ENCODE data around the gene STXBP1.

STXBP1 gene

DNA sequence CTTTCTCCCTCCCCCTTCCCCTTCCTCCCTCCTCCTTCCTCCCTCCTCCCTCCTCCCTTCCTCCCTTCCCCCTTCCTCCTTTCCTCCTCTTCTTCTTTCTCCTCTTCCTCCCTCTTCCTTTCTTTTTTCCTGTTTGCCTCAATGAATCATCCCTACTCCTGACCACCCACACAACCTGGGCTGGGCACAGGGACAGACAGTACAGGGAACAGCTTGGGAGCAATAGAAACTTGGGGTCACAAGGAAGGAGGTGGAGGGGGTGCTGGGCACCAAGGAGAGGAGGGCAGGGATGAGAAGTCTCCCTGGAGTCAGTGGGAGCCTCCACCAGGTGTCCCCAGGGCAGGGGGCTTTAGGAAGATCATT is 108.8 kb downstream of the STXBP1 start (continued):
- TF ChIP-seq, protein P1, sequence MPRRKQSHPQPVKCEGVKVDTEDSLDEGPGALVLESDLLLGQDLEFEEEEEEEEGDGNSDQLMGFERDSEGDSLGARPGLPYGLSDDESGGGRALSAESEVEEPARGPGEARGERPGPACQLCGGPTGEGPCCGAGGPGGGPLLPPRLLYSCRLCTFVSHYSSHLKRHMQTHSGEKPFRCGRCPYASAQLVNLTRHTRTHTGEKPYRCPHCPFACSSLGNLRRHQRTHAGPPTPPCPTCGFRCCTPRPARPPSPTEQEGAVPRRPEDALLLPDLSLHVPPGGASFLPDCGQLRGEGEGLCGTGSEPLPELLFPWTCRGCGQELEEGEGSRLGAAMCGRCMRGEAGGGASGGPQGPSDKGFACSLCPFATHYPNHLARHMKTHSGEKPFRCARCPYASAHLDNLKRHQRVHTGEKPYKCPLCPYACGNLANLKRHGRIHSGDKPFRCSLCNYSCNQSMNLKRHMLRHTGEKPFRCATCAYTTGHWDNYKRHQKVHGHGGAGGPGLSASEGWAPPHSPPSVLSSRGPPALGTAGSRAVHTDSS (tag by site-specific recombination; IDR thresholded peaks at IDR 0.05) = peak; percentile 56; the same call in 1 of the 2 replicates
- no peak for TF ChIP-seq ZNF560 (tag by site-specific recombination; IDR thresholded peaks at IDR 0.05; ENCODE audit: borderline replicate concordance)
- TF ChIP-seq ZNF629 (tag by site-specific recombination; IDR thresholded peaks at IDR 0.05) = no peak
- TF ChIP-seq ZNF585B (tag by site-specific recombination; IDR thresholded peaks at IDR 0.05) = no peak

DNA sequence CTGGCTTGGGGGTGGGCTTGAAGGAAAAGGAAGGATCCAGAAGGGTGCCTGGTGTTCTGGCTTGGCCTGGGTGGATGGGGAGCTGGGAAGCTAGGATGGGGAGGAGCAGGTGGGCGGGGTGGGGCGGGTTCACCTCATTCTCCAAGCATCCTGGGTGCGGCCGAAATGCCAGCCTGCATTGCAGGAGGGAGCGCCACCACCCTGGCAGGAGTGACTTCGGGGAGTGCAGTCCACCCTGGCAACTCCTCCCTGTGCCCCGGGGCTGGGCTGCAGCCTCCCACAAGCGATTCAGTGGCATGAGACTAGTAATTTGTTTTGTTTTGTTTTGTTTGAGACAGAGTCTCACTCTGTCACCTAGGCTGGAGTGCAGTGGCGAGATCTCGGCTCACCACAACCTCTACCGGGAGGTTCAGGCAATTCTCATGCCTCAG is 109.3 kb downstream of the STXBP1 start:
- TF ChIP-seq SP7 (tag by site-specific recombination; IDR thresholded peaks at IDR 0.05) (peak; percentile 39; the same call in 1 of the 2 replicates), KLF1 (tag by site-specific recombination; IDR thresholded peaks at IDR 0.05) (peak; percentile 87)
- TF ChIP-seq, protein P2, sequence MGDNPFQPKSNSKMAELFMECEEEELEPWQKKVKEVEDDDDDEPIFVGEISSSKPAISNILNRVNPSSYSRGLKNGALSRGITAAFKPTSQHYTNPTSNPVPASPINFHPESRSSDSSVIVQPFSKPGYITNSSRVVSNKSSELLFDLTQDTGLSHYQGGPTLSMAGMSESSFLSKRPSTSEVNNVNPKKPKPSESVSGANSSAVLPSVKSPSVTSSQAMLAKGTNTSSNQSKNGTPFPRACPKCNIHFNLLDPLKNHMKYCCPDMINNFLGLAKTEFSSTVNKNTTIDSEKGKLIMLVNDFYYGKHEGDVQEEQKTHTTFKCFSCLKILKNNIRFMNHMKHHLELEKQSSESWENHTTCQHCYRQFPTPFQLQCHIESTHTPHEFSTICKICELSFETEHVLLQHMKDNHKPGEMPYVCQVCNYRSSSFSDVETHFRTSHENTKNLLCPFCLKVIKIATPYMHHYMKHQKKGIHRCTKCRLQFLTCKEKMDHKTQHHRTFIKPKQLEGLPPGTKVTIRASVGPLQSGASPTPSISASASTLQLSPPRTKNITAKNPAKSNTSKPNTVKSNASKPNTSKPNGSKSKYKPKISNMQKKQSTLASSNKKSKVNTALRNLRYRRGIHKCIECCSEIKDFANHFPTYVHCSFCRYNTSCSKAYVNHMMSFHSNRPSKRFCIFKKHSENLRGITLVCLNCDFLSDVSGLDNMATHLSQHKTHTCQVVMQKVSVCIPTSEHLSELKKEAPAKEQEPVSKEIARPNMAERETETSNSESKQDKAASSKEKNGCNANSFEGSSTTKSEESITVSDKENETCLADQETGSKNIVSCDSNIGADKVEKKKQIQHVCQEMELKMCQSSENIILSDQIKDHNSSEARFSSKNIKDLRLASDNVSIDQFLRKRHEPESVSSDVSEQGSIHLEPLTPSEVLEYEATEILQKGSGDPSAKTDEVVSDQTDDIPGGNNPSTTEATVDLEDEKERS (tag by site-specific recombination; IDR thresholded peaks at IDR 0.05) = no peak
- H3K4me3 ChIP-seq (ENCODE audit: low read depth, low read length) = no peak overlapping the region
- no peak overlapping the region for H3K27ac ChIP-seq (ENCODE audit: extremely low read depth, low read depth, low read length)
- H3K9me3 ChIP-seq (ENCODE audit: control insufficient read depth, insufficient read depth, low read depth, low read length) = no peaks in the 10 kb centered on the region
- no peaks in the 10 kb centered on the region for H3K4me1 ChIP-seq (ENCODE audit: control insufficient read depth, insufficient read depth, low read length)
- no peaks in the 10 kb centered on the region for H3K36me3 ChIP-seq (ENCODE audit: control insufficient read depth in 2 of 2, insufficient read depth in 1 of 2, low read length in 2 of 2)
- CTCF ChIA-PET = interaction anchor here (1.1 to 1.3 kb wide), 3 partner anchors 12 to 105 kb away, joined by 4 to 7 read pairs (median 4); partner anchors contain the start of gene TOR2A
- POLR2A ChIA-PET = no interaction called here

DNA sequence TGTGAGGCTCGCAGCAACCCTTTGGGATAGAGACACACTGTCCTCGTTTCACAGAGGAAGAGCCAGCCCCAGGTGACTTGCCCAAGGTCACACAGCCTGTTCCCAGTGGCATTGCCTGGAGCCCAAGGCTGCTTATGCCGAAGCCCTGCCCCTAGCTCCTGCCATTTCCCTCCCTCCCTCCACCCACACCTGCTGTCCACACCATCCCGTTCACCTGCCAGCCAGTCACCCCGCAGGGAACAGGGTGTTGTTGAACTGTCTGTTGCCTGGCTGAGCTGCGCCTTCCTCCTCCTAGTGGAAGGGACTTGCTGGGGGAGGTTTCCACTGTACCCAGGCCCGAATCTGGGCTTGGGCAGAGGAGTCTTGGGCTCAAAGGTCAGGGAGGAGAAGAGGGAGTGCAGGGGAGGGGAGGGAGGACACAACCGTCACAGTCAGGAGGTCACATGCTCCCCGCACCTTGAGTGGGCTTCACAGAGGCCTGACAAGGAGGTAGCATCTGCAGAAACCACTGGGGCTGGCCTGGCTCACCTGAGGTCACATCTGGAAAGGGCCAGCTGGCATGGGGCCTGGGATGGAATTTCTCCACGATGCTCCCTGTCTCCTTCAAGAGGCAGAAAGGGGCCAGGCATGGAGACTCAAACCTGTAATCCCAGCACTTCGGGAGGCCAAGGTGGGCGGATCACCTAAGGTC is 110.1 kb downstream of the STXBP1 start:
- H3K4me1 ChIP-seq (ENCODE audit: control insufficient read depth, insufficient read depth, low read length) = no peaks in the 10 kb centered on the region
- TF ChIP-seq OVOL3 (tag by site-specific recombination; IDR thresholded peaks at IDR 0.05) (no peak), ZNF132 (tag by site-specific recombination; IDR thresholded peaks at IDR 0.05; ENCODE audit: borderline replicate concordance) (no peak), ZNF391 (tag by site-specific recombination; IDR thresholded peaks at IDR 0.05; ENCODE audit: borderline replicate concordance, low read depth) (no peak)
- no peaks in the 10 kb centered on the region for H3K9me3 ChIP-seq (ENCODE audit: control insufficient read depth, insufficient read depth, low read depth, low read length)
- ChIA-PET CTCF (interaction anchor here (0.7 to 1.3 kb wide), 4 partner anchors 11 to 439 kb away, joined by 3 to 7 read pairs (median 4); partner anchors contain the start of gene TOR2A), POLR2A (no interaction called here)
- no peak overlapping the region for H3K27ac ChIP-seq (ENCODE audit: extremely low read depth, low read depth, low read length)
- no peaks in the 10 kb centered on the region for H3K36me3 ChIP-seq (ENCODE audit: control insufficient read depth in 2 of 2, insufficient read depth in 1 of 2, low read length in 2 of 2)
- no peak overlapping the region for H3K4me3 ChIP-seq (ENCODE audit: low read depth, low read length)

DNA sequence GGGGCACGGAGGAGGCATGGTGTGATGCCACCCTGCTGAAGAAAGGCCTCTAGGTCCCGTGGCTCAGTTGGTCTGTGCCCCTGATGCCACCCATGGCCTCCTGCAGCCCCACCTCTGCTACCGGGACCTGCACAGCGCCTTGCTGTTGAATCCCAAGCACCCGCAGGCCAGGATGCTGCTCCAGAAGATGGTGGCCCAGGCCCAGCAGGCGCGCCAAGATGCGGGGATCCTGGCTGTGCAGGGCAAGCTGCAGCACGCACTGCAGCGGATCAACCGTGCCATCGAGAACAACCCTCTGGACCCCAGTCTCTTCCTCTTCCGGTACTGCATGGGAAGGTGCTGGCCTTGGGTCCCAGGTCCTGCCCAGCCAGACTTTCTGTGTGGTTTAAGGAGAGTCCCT is 110.9 kb downstream of the STXBP1 start:
- CTCF ChIA-PET = interaction anchor here (0.7 kb wide), 1 partner anchor 439 kb away, joined by 3 read pairs; no protein-coding TSS in a partner anchor
- Histone ChIP-seq H3K9me3 (ENCODE audit: control insufficient read depth, insufficient read depth, low read depth, low read length) (no peaks in the 10 kb centered on the region), H3K4me3 (ENCODE audit: low read depth, low read length) (no peak overlapping the region), H3K4me1 (ENCODE audit: control insufficient read depth, insufficient read depth, low read length) (no peaks in the 10 kb centered on the region), H3K36me3 (ENCODE audit: control insufficient read depth in 2 of 2, insufficient read depth in 1 of 2, low read length in 2 of 2) (no peaks in the 10 kb centered on the region), H3K27ac (ENCODE audit: extremely low read depth, low read depth, low read length) (no peak overlapping the region)
- POLR2A ChIA-PET = no interaction called here
- TF ChIP-seq ZNF549 (tag by site-specific recombination; IDR thresholded peaks at IDR 0.05) (no peak), ZNF23 (tag by site-specific recombination; IDR thresholded peaks at IDR 0.05; ENCODE audit: borderline replicate concordance) (no peak), KLF1 (tag by site-specific recombination; IDR thresholded peaks at IDR 0.05) (no peak), ZNF610 (tag by site-specific recombination; IDR thresholded peaks at IDR 0.05; ENCODE audit: borderline replicate concordance) (no peak), ZSCAN23 (tag by site-specific recombination; IDR thresholded peaks at IDR 0.05) (no peak), ZNF140 (tag by site-specific recombination; IDR thresholded peaks at IDR 0.05) (no peak), BCL11B (tag by site-specific recombination; IDR thresholded peaks at IDR 0.05; ENCODE audit: low read depth) (no peak), ZNF16 (tag by site-specific recombination; IDR thresholded peaks at IDR 0.05; ENCODE audit: low read depth) (no peak), ZFP69B (tag by site-specific recombination; IDR thresholded peaks at IDR 0.05) (no peak), ZNF121 (tag by site-specific recombination; IDR thresholded peaks at IDR 0.05) (no peak)
- TF ChIP-seq, protein P3, sequence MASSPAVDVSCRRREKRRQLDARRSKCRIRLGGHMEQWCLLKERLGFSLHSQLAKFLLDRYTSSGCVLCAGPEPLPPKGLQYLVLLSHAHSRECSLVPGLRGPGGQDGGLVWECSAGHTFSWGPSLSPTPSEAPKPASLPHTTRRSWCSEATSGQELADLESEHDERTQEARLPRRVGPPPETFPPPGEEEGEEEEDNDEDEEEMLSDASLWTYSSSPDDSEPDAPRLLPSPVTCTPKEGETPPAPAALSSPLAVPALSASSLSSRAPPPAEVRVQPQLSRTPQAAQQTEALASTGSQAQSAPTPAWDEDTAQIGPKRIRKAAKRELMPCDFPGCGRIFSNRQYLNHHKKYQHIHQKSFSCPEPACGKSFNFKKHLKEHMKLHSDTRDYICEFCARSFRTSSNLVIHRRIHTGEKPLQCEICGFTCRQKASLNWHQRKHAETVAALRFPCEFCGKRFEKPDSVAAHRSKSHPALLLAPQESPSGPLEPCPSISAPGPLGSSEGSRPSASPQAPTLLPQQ (tag by site-specific recombination; IDR thresholded peaks at IDR 0.05) = no peak
- TF ChIP-seq, protein P4, sequence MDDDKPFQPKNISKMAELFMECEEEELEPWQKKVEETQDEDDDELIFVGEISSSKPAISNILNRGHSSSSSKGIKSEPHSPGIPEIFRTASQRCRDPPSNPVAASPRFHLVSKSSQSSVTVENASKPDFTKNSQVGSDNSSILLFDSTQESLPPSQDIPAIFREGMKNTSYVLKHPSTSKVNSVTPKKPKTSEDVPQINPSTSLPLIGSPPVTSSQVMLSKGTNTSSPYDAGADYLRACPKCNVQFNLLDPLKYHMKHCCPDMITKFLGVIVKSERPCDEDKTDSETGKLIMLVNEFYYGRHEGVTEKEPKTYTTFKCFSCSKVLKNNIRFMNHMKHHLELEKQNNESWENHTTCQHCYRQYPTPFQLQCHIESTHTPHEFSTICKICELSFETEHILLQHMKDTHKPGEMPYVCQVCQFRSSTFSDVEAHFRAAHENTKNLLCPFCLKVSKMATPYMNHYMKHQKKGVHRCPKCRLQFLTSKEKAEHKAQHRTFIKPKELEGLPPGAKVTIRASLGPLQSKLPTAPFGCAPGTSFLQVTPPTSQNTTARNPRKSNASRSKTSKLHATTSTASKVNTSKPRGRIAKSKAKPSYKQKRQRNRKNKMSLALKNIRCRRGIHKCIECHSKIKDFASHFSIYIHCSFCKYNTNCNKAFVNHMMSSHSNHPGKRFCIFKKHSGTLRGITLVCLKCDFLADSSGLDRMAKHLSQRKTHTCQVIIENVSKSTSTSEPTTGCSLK (tag by site-specific recombination; IDR thresholded peaks at IDR 0.05) = no peak

Data from HEK293 (cell line).